HG03108 (cell line): Measurements from ENCODE around the gene PUM2.
"Not testable (repeated sequence)": the region's sequence is repeated elsewhere in the genome, so short reads cannot be mapped to it uniquely, and the experiment has no call there.

Experiments used
- ATAC-seq: cut with Tn5 transposase; IDR thresholded peaks from one replicate; pipeline ENCODE4 v1.9.1; 2021; ENCODE audit warnings: moderate library complexity; ENCODE audit not compliant: unreplicated experiment

PUM2 gene

DNA sequence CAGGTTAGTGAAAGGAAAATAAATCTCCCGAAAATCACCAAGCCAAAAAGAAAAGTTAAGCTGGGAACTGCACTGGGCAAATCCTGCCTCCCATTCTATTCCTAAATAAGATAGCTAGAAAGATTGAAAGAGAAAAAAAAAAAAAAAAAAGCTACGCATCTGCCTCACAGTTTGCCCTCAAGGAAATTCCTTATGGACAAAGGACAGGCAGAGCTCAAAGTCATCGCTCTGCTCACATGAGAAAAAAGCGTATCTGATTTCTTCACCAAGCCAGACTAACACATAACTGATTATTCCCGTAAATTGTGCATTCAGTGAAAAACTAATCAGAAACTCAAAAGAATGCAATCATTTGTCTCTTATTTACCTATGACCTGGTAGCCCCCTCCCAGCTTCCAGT, 50.0 kb downstream of the PUM2 start:
- ATAC-seq = no peak

DNA sequence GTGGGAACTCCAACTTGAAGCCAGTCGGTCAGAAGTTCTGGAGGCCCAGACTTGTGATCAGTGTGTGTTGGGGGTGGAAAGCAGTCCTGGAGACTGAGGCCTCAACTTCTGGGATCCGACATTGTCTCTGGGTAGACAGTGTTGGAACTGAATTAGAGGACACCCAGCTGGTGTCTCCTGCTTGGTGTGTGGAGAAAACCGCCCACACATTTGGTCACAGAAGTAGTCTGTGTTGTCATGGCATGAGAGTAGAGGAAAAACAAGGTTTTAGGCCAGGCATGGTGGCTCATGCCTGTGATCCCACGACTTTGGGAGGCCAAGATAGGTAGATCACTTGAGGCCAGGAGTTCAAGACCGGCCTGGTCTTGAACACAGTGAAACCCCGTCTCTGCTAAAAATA, 51.5 kb downstream of the PUM2 start:
- ATAC-seq = no peak

DNA sequence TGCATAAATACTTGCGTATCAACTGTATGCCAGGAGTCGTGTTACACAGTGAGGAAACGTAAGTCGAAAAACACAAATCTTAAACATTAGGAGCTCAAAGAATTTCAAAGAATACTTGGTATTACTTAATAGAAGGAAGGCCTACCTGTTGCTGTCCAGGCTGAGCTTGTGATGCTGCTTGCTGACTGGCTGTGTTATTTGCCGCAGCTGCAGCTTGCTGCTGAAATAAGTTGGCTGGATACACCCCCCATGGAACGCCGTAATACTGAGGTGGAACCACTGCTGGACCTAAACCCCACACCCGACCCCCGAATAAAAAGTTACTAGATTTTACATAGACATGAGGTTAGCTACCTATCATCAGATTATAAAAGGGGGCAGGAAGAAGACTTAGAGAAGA, 56.4 kb downstream of the PUM2 start:
- no peak for ATAC-seq

DNA sequence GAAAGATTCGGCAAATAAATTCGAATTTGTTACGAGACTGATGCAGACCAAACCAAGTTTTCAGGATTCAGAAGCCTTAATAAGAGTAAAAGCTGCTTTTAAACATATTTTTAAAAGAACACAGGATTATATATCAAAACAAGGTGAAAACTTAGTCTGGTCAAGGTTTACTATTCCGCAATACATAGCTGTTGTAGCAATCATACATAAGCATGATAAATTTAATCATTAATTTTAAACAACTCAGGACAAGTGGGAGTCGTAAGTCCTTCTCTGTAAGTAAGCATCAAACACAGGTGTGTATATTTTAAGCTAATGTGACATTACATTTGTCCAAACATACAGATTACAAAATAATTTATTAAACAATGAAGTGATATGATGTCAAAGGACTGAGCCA, 57.7 kb downstream of the PUM2 start:
- no peak for ATAC-seq

DNA sequence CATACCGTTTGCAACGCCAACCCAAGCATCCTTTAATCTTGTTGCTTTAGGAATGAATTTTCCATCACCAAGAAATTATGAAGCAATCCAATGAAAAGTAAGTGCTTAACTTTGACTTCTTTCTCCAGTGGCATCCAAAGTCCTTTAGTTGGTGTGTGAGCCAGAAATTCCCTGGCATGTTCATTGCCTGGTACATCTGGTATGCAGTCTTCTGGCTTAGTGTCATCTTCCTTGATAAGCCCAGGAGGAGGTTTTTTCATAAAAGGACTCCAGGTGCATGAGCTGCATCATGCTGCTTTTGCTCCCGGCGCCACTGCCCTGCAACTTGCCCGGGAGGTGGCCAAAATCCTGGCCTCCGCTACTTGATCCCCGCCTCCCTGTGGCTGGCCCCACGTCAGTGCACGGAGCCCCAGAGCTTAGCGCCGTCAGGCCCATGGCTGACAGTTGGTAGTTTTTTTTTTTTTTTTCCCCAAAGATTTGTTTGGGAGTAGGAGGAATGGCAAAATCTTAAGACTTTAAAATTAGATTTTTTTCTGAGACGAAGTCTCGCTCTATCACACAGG, 58.7 kb downstream of the PUM2 start:
- no peak for ATAC-seq

DNA sequence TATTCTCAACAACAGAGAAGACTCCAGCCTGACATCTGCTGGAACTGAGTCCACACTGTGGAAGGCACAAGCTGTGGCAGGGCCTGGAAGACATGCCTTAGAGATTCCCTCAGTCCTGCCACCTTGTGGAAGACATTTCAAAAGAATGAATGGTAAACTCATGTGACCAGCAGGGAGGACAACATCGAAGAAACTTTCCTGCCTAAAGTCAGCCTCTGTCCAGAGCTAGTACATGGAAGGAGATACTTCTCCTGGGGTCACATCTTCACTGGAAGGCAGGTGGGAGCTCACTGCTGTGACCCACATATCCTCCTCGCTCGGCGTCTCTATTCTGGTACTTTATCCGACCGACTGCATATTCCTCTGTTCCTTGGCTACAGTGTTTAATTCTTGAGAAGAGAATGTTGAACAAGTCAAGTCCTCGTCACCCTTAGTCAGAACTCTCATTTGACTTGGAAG, 59.5 kb downstream of the PUM2 start:
- ATAC-seq = peak; percentile 64

DNA sequence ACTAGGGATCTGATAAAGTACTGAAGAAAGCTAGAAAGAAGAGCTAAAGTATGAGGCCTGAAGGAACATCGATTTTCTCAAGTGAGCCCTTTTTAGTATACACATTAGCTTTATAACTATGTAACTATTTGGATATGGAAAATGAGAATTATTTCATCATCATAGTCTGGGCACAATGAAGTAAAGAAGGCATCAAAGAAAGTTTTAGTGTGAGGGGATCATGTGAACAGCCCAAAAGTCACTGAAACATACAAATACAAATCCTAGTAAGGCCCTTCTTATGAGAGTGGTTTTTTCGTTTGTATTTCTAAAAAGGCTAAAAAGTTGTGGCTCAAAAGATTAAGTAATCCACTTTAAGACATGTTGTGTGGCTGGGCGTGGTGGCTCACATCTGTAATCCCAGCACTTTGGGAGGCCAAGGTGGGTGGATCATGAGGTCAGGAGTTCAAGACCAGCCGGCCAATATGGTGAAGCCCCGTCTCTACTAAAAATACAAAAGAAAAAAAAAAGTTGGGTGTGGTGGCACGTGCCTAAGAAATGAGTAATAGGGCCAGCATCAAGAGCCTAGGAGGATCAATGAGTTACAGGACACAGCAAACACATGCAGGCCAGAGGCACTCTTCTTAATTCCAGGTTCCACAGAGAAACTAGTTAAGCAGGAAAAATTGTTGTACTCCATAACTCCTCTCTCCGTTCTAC, 61.9 kb downstream of the PUM2 start:
- no peak for ATAC-seq

DNA sequence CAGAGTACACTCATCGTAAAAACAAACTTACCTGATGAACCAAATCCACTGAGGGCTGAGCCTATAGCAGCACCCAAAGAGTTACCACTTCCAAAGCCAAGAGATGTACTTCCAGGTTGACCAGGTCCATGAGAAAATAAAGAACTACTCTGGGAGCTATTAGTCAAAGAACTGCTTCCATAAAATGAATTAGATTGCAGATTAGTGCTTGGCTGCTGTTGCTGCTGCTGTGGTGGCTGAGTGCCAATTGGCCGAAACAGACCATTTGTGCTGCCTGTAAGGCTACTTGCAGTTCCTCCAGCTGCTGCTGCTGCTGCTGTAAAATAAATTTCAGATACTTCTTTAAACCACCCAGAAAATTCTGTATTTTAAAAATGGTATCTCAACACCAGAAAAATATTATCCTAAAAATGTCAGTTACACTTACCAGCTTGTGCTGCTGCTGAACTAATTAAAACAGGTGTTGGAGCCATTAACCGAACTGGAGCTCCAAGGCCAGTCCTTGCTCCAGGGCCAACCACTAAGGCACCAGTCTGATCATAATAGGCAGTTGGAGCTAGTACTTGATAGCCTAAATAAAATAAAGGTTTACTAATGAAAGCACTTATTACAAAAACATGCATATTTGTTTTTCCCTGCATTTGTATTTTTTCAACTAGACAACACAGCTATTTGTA, 67.6 kb downstream of the PUM2 start:
- ATAC-seq = no peak

DNA sequence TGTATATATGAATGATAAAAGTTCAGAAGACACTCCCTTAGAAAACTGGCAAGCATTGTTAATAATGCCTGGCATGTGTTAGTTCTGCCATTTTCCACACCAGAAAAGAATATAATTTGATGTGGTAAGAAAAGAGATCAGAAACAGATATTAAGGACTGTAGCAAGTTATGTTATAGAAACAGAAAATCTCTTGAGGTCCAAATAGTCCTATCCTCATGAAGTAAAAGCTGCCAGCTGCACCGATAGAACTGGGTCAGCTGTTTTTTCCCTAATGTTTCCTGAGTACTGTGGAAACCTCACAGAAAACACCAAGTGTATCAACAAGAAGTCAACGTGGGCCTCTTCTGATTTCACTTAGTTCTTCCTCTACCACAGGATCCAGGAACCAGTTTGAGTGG, 68.8 kb downstream of the PUM2 start:
- no peak for ATAC-seq

DNA sequence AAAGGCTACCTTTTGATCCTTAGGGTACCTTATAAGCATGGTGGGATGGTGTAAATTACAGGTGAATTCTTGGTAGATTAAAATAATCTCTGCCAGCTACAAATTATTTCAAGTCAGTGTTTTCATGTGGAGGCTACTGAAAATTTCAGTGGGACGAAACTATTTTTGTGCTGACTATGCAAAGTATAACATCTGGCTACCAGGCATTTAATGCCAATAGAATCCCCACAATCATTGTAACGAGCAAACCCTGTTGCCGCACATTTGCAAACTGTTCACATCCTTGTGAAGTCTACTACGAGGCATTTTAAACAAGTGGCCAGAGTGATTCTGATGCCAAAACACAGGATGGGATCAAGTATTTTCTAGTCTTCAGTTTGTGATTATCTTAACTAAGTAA, 77.6 kb downstream of the PUM2 start:
- no peak for ATAC-seq

DNA sequence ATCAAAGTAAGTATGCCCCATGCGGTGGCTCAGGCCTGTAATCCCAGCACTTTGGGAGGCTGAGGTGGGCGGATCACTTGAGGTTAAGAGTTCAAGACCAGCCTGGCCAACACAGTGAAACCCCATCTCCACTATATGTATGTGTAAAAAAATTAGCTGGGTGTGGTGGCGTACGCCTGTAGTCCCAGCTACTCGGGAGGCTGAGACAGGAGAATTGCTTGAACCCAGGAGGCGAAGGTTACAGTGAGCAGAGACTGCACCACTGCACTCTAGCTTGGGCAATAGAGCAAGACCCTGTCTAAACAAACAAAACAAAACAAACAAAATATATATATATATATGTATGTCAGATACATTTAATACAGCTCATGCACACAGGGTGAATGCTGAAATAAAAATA, 82.3 kb downstream of the PUM2 start:
- not testable (repeated sequence) for ATAC-seq

DNA sequence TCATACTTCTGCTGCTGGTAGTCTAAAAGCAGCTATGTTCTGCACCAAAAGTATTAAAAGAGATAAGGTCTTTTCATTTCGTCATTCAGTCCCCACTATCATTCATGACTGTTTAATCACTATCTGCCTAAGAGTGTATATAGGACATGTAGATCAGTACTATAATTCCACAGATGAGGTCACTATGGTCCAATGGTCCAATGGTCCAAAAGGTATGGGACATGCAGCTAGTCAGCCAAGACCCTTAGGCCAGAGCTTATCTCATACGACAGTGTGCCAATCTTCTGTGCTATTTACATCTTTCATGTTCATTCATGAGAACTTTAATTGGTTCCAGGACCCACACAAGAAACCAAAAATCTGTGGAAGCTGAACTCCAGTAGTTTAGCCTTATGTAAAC, 83.1 kb downstream of the PUM2 start:
- ATAC-seq = no peak

DNA sequence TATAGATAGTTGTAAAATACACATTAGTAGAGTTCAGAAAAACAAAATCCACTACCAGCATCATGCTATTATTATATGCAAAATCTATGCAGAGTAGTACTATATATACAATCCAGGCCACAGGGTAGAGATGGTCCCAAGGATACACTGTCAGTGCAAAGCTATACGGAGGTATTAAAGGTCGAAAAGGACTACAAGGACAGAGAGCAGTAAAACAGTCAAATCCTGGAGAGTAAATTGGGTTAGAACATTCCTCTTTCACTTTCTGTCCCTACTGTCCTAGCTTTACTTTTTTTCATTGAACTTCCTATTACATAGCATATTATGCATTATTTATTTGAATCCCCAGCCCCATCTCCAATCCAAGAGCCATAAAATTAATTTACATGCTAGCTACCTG, 86.0 kb downstream of the PUM2 start:
- no peak for ATAC-seq

DNA sequence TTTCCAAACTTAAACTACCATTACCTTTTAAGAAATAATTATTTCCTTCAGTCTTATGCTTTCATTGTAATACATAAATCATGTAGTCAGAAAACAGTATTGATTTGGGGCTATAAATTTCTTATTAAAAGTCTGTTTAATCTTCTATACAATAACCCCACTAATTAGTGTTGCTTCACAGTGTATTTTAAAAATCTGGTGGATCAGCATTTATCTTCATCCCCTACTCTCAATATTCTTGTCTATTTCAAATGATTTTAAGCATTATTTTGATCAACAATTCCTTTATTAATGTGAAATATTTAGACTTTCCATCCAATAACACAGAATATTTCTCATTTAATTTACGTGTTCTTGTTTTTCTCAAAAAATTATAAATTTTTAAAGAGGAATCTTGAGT, 93.2 kb downstream of the PUM2 start:
- ATAC-seq = no peak

DNA sequence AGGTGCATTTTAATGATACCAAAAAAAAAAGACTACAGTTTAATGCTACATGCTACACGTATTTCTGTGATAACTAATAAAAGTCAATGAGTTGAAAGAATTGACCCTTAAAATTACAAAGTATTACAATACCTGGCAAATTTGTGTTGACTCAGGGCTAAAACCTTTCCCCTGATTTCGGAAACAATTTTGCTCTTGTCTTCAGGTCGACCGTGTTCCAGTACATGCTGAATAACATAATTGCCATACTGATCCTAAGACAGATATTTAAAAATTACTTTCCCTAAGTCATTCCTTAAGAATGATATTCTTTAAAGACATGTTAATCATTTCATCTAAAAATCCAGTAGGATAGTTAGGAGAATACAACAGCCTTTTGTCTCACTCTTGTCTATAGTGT, 95.9 kb downstream of the PUM2 start:
- no peak for ATAC-seq

DNA sequence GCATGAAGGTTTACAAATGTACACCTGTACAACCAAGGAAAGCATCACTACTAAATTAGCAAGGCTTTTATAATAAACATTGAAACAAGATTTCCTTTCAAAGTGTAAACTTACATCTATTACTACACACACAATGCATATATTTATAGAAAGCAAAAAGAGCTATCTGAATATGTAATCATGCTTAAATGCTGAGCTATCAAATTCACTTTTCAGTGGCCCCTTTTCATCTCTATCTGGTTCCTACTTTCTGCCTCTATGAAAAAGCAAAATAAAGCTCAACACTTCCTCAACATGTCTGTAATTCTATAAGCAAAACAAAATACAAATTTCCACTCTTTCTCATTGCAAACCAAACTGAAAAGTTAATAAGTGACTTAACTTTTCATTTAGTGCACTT, 100.2 kb downstream of the PUM2 start:
- no peak for ATAC-seq

DNA sequence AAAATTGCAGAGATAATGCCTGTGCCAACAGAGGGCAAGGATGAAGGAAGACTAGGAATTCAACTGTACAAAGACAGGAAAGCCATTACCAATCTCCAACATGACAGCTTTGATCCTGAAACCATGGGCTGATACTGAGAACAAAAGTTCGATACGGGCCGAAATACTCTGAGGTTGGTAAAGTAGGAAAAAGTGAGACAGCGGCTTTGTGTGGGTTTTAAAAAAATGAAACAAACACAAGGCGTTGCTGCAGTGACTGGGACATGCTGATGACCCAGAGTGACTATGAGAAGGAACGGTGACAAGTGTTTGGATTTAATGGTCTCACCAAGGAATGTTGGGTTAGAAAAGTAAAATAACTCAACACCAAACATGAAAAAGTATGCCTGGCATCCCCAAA, 101.5 kb downstream of the PUM2 start:
- ATAC-seq = no peak

DNA sequence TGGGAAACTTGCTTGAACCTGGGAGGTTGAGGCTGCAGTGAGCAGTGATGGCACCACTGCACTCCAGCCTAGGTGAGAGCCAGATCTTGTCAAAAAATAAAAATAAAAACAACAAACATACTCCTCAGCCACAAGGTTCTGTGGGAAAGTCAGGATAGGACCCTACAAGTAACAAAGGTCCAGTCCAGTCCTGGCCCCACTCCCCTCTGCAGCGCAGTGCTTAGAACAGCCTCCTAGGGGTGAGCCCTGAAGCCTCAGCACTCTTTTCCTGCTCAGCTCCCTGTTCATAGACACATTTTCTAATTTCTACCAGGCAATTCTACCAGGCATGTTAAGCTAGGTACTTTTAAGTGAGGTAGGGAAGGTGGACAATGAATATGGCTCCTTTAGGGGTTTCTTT, 103.6 kb downstream of the PUM2 start:
- no peak for ATAC-seq

DNA sequence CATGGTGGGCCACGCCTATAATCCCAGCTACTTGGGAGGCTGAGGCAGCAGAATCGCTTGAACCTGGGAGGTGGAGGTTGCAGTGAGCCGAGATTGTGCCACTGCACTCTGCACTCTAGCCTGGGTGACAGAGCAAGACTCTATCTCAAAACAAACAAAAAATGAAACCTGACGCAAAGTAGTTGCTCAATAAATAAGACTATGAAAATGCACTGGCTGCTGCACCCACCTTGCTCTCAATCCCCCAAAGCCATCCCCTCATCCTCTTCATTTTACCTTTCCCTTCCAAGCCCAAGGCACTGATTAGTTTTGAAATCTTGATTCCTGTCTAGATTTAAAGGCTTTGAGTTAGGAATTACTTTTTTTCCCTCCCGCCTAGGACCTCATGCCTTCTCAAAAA, 107.0 kb downstream of the PUM2 start:
- ATAC-seq = not testable (repeated sequence)

DNA sequence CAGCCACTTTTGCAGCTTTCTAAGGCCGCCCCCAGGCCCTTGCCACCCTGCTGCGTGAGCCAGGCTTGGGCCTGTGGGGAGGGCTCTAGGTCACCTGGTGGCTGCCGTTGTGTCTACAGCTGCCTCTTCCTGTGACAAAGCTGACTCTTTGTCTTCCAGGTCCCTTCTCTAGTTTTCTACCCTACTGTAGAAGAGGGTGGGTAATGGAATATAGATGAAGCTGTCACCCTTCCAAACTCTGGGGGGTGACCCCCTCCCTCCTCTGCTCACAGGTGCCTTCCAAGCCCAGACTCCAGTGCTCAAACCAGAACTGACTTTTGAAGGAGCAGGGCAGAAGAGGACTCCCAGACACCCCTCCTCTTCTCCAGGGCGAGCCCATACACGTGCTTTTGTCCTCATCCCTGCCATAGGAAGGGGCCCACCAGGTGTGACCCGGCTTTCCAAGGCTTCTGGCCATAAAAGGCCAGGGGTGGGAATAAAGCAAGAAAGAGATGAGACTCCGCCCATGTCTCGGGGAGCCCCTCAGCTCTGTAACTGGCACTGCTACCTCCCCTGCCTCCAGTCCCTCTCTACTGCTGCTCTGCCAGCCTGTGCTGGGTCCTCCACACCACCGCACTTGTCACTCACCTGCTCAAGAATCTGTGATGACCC, 107.8 kb downstream of the PUM2 start:
- no peak for ATAC-seq

DNA sequence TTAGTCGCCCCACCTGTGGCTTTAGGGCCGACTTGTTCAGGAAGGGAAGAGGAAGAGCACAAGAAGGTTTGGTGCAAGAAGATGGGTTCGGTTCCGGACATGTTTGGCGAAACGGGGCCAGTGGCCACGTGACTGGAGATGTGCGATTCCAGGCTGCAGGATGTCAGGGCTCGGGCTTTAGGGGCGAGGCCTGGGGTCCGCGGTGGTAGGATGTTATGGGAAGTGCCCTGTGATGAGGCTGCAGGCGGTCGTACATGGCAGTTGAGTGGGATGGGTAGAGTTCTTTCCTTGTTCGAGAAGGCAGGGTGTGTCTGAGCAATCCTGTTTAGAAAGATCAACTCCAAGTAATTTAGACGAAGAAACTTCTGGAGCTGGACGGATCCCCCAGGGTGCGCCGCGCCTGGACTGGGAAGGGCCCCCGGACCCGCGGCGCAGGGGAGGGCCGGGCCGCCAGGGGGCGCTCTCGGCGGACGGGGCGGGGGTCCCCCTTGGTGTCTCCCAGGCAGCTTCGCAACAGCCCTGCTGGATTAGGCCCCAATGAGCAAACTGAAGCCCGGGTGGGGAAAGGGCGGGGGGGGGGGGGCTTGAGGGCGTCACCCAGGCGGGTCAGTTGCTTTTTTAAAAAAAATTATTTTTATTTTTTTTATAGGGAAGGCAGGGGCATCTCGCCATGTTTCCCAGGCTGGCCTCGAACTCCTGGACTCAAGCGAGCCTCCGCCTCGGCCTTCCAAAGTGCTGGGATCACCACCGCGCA, 108.5 kb downstream of the PUM2 start:
- no peak for ATAC-seq
